ENCODE data around the gene ATG13. TPM values are rescaled to one million over a fixed set of nuclear protein-coding genes. Genes with fewer than 3 reads are reported as not detected.

Gene ATG13
- total RNA-seq, 1 experiment from 2014 or later = 69.2 TPM

- Histone ChIP-seq H2AFZ (ENCODE audit: low read depth, low read length, poor library complexity, severe bottlenecking) (no peak overlapping the region), H3K36me3 (ENCODE audit: control insufficient read depth in 1 of 2, insufficient read depth in 2 of 2, low read length in 2 of 2) (peaks cover 4 to 10% of the 10 kb centered on the region in 2 experiments; a peak in 3 of 4 replicates), H3K4me1 (ENCODE audit: control insufficient read depth in 1 of 2, insufficient read depth in 2 of 2, low read length in 2 of 2) (peaks cover 0 to 4% of the 10 kb centered on the region in 2 experiments; a peak in 1 of 4 replicates), H3K27ac (ENCODE audit: low read depth, low read length) (no peak overlapping the region), H4K20me1 (ENCODE audit: insufficient read depth) (no peaks in the 10 kb centered on the region), H3K9ac (ENCODE audit: low read length) (no peak overlapping the region), H3K9me3 (ENCODE audit: control insufficient read depth in 1 of 2, insufficient read depth in 1 of 2, low read depth in 1 of 2, low read length in 2 of 2) (no peaks in the 10 kb centered on the region), H3K4me3 (replicated peaks in 1 of 2; ENCODE audit: low read depth in 1 of 2, low read length in 2 of 2) (no peak overlapping the region), H3K9me2 (ENCODE audit: insufficient read depth) (no peaks in the 10 kb centered on the region), H3K27me3 (ENCODE audit: insufficient read depth, low read length) (no peaks in the 10 kb centered on the region), H3K79me2 (ENCODE audit: insufficient read depth, low read length) (no peaks in the 10 kb centered on the region), H3K4me2 (ENCODE audit: low read length) (no peak overlapping the region)
- ChIA-PET CTCF (no interaction called here), POLR2A (no interaction called here), RAD21 (ENCODE audit: low non-redundant PET in 1 of 2, low total read pairs in 2 of 2, uncharacterized antibody in 2 of 2, unreplicated experiment in 2 of 2) (no interaction called here)
- no peak for TF ChIP-seq RAD21 (IDR thresholded peaks at IDR 0.05; ENCODE audit: low read depth)
- TF ChIP-seq CEBPB (IDR thresholded peaks at IDR 0.05; ENCODE audit: low read depth) = 0 out of 2 replicates have a peak, but pooled peaks have one; percentile 16
- intact Hi-C loops (cut with micrococcal nuclease) = no loop called here
- BruUV-seq (replicated peaks) = no TSS peak
- DNase-seq (ENCODE audit: low read depth, low spot score) = no peak
- ATAC-seq = peak; percentile 29
Measured at GRCh38 chr11:46675288-46675851, 58.0 kb downstream of the ATG13 start.

GRCh38 chr11:46675949-46676348, 58.6 kb downstream of the ATG13 start:
- BruUV-seq (replicated peaks) = no TSS peak
- CTCF ChIA-PET = no interaction called here
- H3K9me3 ChIP-seq (ENCODE audit: control insufficient read depth in 1 of 2, insufficient read depth in 1 of 2, low read depth in 1 of 2, low read length in 2 of 2) = no peaks in the 10 kb centered on the region
- no peak overlapping the region for H3K4me3 ChIP-seq (replicated peaks in 1 of 2; ENCODE audit: low read depth in 1 of 2, low read length in 2 of 2)
- peaks cover 4 to 5% of the 10 kb centered on the region in 2 experiments; a peak in 3 of 4 replicates for H3K36me3 ChIP-seq (ENCODE audit: control insufficient read depth in 1 of 2, insufficient read depth in 2 of 2, low read length in 2 of 2)
- H3K4me1 ChIP-seq (ENCODE audit: control insufficient read depth in 1 of 2, insufficient read depth in 2 of 2, low read length in 2 of 2) = peaks cover 0 to 4% of the 10 kb centered on the region in 2 experiments; a peak in 1 of 4 replicates
- no peak overlapping the region for H3K27ac ChIP-seq (ENCODE audit: low read depth, low read length)
- no peak for ATAC-seq
- intact Hi-C loops (cut with micrococcal nuclease) = no loop called here
- no peak for TF ChIP-seq CEBPB (IDR thresholded peaks at IDR 0.05; ENCODE audit: low read depth)
- TF ChIP-seq, protein P1, sequence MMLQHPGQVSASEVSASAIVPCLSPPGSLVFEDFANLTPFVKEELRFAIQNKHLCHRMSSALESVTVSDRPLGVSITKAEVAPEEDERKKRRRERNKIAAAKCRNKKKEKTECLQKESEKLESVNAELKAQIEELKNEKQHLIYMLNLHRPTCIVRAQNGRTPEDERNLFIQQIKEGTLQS (IDR thresholded peaks at IDR 0.05) = no peak
- TF ChIP-seq RAD21 (IDR thresholded peaks at IDR 0.05; ENCODE audit: low read depth) = no peak
- no peak for TF ChIP-seq POLR2A (IDR thresholded peaks at IDR 0.05; ENCODE audit: borderline replicate concordance, extremely low read depth, insufficient read depth, insufficient read length)
- TF ChIP-seq SRF (IDR thresholded peaks at IDR 0.05; ENCODE audit: low read depth) = no peak
- H3K27me3 ChIP-seq (ENCODE audit: insufficient read depth, low read length) = no peaks in the 10 kb centered on the region
- RAD21 ChIA-PET (ENCODE audit: low non-redundant PET in 1 of 2, low total read pairs in 2 of 2, uncharacterized antibody in 2 of 2, unreplicated experiment in 2 of 2) = no interaction called here
- no peak overlapping the region for H3K9ac ChIP-seq (ENCODE audit: low read length)
- POLR2A ChIA-PET = no interaction called here
- H4K20me1 ChIP-seq (ENCODE audit: insufficient read depth) = no peaks in the 10 kb centered on the region
- H3K9me2 ChIP-seq (ENCODE audit: insufficient read depth) = no peaks in the 10 kb centered on the region
- H3K79me2 ChIP-seq (ENCODE audit: insufficient read depth, low read length) = no peaks in the 10 kb centered on the region
- no peak overlapping the region for H2AFZ ChIP-seq (ENCODE audit: low read depth, low read length, poor library complexity, severe bottlenecking)
- DNase-seq (ENCODE audit: low read depth, low spot score) = no peak
- H3K4me2 ChIP-seq (ENCODE audit: low read length) = no peak overlapping the region
